Measurements from ENCODE around the gene RAB28.

RAB28 gene

GRCh38 chr4:13483768-13484121, 395 bp downstream of the RAB28 start:
- DNase-seq (ENCODE audit: low read depth) = peak; percentile 73
- H3K4me3 ChIP-seq (ENCODE audit: low read depth, low read length) = peak overlapping the region; percentile 76
- no peak for TF ChIP-seq CTCF (conservative IDR thresholded peaks at IDR 0.05; ENCODE audit: low read depth, low read length)

GRCh38 chr4:13483136-13483767, 888 bp downstream of the RAB28 start:
- no peak for TF ChIP-seq CTCF (conservative IDR thresholded peaks at IDR 0.05; ENCODE audit: low read depth, low read length)
- H3K4me3 ChIP-seq (ENCODE audit: low read depth, low read length) = peak overlapping the region; percentile 76
- peak; percentile 8 for DNase-seq (ENCODE audit: low read depth)

- H3K4me3 ChIP-seq (ENCODE audit: low read depth, low read length) = no peak overlapping the region
- TF ChIP-seq CTCF (conservative IDR thresholded peaks at IDR 0.05; ENCODE audit: low read depth, low read length) = no peak
- peak; percentile 62 for DNase-seq (ENCODE audit: low read depth)
These were observed 2.6 kb downstream of the RAB28 start for GRCh38 chr4:13481569-13481968.

- DNase-seq (ENCODE audit: low read depth) = no peak
- no peak for TF ChIP-seq CTCF (conservative IDR thresholded peaks at IDR 0.05; ENCODE audit: low read depth, low read length)
These were observed 5.4 kb downstream of the RAB28 start for GRCh38 chr4:13478707-13479106.

GRCh38 chr4:13478131-13478530, 6.0 kb downstream of the RAB28 start:
- no peak for TF ChIP-seq CTCF (conservative IDR thresholded peaks at IDR 0.05; ENCODE audit: low read depth, low read length)
- DNase-seq (ENCODE audit: low read depth) = no peak
- H3K4me3 ChIP-seq (ENCODE audit: low read depth, low read length) = no peak overlapping the region

More at GRCh38 chr4:13478707-13479106, 5.4 kb downstream of the RAB28 start:
- no peak overlapping the region for H3K4me3 ChIP-seq (ENCODE audit: low read depth, low read length)

- TF ChIP-seq CTCF (conservative IDR thresholded peaks at IDR 0.05; ENCODE audit: low read depth, low read length) = no peak
- peak; percentile 77 for DNase-seq (ENCODE audit: low read depth)
- no peak overlapping the region for H3K4me3 ChIP-seq (ENCODE audit: low read depth, low read length)
These were observed 7.2 kb downstream of the RAB28 start for GRCh38 chr4:13476915-13477314.

GRCh38 chr4:13476152-13476551, 8.0 kb downstream of the RAB28 start:
- no peak for DNase-seq (ENCODE audit: low read depth)
- H3K4me3 ChIP-seq (ENCODE audit: low read depth, low read length) = no peak overlapping the region
- TF ChIP-seq CTCF (conservative IDR thresholded peaks at IDR 0.05; ENCODE audit: low read depth, low read length) = no peak
